Right lung (tissue), 5 donors: ENCODE measurements around the gene AFAP1L1. TPM values are rescaled to one million over a fixed set of nuclear protein-coding genes. Genes with fewer than 3 reads are reported as not detected.
"Not testable (repeated sequence)": the region's sequence is repeated elsewhere in the genome, so short reads cannot be mapped to it uniquely, and the experiment has no call there.

ENCODE experiments used
- DNase-seq, 2 donors: peaks; one replicate each; pipeline ENCODE4 v3.0.0-alpha.2; 2013
- polyA plus RNA-seq, 5 donors: library from polyadenylated mRNA; unstranded; fragments of 120-200 nt; gene quantifications; one replicate each; pipeline versions ENCODE4 v1.2.1 to v1.2.3, GENCODE V29; 2013; ENCODE audit warnings: inconsistent platforms in 1 of 5, low replicate concordance in 1 of 5; ENCODE audit not compliant: insufficient read length in 5 of 5, insufficient read depth in 1 of 5

The AFAP1L1 gene
- polyA plus RNA-seq, 5 donors, result 35.7 to 40.9 (median 39.5) TPM

GRCh38 chr5:149388498-149389190, 117.0 kb downstream of the AFAP1L1 start:
- DNase-seq, result no peak

DNA sequence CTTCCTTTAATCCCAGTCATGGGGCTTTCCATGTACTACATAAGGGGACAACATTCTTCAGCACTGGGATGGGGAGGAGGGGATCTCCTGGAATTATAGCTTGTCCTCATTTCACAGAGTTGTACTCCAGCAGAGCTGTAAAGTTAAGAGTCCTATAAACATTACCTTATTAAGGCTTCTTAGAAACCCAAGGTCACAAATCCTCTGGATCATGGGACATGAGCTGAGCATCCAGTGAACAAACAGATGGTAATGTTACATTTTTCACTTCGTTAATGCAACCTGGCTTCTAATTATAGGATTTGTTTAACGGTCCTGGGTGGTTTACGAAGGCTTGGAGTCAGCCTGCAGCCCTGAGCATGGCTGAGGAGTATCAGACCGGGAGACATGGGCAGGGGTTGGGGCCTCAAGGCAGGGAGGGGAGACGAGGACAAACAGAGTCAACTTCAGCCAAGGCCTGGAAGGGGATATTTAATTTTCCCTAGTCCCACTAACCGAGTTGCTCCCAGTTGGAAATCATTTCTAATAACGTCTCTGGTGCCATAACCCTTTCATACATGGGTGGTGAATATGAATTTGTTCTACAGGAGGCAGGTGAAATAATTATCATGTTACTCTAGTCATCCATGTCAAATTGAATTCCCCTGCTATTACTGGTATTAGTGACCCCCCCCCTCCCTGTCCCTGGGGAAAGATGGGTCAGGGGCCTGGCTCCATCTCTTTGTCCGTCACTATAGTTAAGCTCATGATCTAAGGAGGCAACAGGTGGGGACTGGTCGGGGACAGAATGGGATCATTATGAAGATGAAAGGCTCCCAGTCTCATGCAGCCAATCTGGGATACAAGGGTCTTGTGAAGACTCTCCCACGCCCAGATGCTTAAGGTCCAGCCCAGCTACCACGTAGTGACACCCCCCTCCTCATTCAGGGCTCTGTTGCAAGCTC, 118.2 kb downstream of the AFAP1L1 start:
- DNase-seq, result no peak

DNA sequence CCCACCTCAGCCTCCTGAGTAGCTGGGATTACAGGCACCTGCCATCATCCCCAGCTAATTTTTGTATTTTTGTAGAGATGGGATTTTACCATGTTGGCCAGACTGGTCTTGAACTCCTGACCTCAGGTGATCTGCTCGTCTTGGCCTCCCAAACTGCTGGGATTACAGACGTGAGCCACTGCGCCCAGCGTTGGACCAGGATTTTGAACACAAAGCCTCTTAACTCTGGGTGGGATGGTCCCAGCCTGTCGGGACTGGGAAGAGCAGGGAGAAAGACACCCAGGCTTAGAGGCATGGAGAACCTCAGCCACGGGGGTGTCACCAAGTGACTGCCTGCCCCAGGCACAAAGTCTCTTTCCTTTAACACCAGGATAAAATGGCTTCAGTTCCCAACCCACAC, 119.4 kb downstream of the AFAP1L1 start:
- DNase-seq, result not testable (repeated sequence)

Other genes with a start within 250 kb of the AFAP1L1 start
- gene SH3TC2, start 208.8 kb upstream of the AFAP1L1 start, polyA plus RNA-seq, result 1 to 10 TPM; 1.3 to 3.2 (median 1.4) TPM
- 100 to 1,000 TPM in 4 of 5 donors, 10 to 100 TPM in 1; 85.6 to 123 (median 104) TPM for gene ABLIM3, start 130.4 kb upstream of the AFAP1L1 start, polyA plus RNA-seq
- 10 to 100 TPM; 14.8 to 30.8 (median 24.5) TPM for gene GRPEL2, start 73.6 kb downstream of the AFAP1L1 start, polyA plus RNA-seq
- gene PCYOX1L, start 86.2 kb downstream of the AFAP1L1 start, polyA plus RNA-seq, result 10 to 100 TPM; 14.8 to 16.7 (median 15.0) TPM
- 10 to 100 TPM in 1 of 5 donors, 1 to 10 TPM in 2, under 1 TPM in 2; 0.62 to 20.7 (median 1.1) TPM for gene IL17B, start 107.4 kb downstream of the AFAP1L1 start, polyA plus RNA-seq